Nephron progenitor cell (in vitro differentiated cells): ENCODE measurements around the gene EIF4A3.

Source experiments
- DNase-seq: peaks from one replicate; pipeline ENCODE4 v3.0.0; 2021
- H3K27ac Mint-ChIP-seq: 2 replicates; pipeline ENCODE4 v1.8.0; 2021; ENCODE audit warnings: mild to moderate bottlenecking, moderate library complexity, mixed read lengths
- H3K27me3 Mint-ChIP-seq: 2 replicates; pipeline ENCODE4 v1.8.0; 2021; ENCODE audit warnings: mild to moderate bottlenecking, low read depth, mixed read lengths; ENCODE audit not compliant: poor library complexity
- H3K36me3 Mint-ChIP-seq: 2 replicates; pipeline ENCODE4 v1.8.0; 2021; ENCODE audit warnings: low read depth, mixed read lengths
- H3K4me1 Mint-ChIP-seq: 2 replicates; pipeline ENCODE4 v1.8.0; 2021; ENCODE audit warnings: mixed read lengths
- H3K4me3 Mint-ChIP-seq: 2 replicates; pipeline ENCODE4 v1.8.0; 2021; ENCODE audit warnings: mild to moderate bottlenecking, moderate library complexity, mixed read lengths
- H3K9me3 Mint-ChIP-seq: 2 replicates; pipeline ENCODE4 v1.8.0; 2021; ENCODE audit warnings: mild to moderate bottlenecking, moderate library complexity, mixed read lengths
- TF ChIP-seq, protein P1 (sequence below): fragments of 200-600 bp; sonication (generic); IDR thresholded peaks from 2 replicates; pipeline ENCODE4 v1.5.0; 2021; ENCODE audit warnings: antibody characterized with exemption

Gene EIF4A3

GRCh38 chr17:80104956-80105375, 42.0 kb downstream of the EIF4A3 start:
- Mint-ChIP-seq H3K4me1 (peaks cover 55% of the 10 kb centered on the region), H3K36me3 (no peaks in the 10 kb centered on the region), H3K4me3 (peak overlapping the region; percentile 11), H3K27me3 (peaks cover 11% of the 10 kb centered on the region), H3K27ac (no peak overlapping the region), H3K9me3 (no peaks in the 10 kb centered on the region)
- DNase-seq, result no peak
- TF ChIP-seq, protein P1, sequence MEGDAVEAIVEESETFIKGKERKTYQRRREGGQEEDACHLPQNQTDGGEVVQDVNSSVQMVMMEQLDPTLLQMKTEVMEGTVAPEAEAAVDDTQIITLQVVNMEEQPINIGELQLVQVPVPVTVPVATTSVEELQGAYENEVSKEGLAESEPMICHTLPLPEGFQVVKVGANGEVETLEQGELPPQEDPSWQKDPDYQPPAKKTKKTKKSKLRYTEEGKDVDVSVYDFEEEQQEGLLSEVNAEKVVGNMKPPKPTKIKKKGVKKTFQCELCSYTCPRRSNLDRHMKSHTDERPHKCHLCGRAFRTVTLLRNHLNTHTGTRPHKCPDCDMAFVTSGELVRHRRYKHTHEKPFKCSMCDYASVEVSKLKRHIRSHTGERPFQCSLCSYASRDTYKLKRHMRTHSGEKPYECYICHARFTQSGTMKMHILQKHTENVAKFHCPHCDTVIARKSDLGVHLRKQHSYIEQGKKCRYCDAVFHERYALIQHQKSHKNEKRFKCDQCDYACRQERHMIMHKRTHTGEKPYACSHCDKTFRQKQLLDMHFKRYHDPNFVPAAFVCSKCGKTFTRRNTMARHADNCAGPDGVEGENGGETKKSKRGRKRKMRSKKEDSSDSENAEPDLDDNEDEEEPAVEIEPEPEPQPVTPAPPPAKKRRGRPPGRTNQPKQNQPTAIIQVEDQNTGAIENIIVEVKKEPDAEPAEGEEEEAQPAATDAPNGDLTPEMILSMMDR, result no peak

DNA sequence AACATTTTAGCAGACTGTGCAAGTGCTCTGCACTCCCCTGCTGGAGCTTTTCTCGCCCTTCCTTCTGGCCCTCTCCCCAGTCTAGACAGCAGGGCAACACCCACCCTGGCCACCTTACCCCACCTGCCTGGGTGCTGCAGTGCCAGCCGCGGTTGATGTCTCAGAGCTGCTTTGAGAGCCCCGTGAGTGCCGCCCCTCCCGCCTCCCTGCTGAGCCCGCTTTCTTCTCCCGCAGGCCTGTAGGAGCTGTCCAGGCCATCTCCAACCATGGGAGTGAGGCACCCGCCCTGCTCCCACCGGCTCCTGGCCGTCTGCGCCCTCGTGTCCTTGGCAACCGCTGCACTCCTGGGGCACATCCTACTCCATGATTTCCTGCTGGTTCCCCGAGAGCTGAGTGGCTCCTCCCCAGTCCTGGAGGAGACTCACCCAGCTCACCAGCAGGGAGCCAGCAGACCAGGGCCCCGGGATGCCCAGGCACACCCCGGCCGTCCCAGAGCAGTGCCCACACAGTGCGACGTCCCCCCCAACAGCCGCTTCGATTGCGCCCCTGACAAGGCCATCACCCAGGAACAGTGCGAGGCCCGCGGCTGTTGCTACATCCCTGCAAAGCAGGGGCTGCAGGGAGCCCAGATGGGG, 42.5 kb downstream of the EIF4A3 start:
- peaks cover 14% of the 10 kb centered on the region for H3K27me3 Mint-ChIP-seq
- peak; percentile 37 for DNase-seq
- TF ChIP-seq, protein P1, result no peak
- H3K27ac Mint-ChIP-seq, result peak overlapping the region; percentile 57
- H3K4me1 Mint-ChIP-seq, result peaks cover 60% of the 10 kb centered on the region
- H3K9me3 Mint-ChIP-seq, result no peaks in the 10 kb centered on the region
- H3K36me3 Mint-ChIP-seq, result no peaks in the 10 kb centered on the region
- H3K4me3 Mint-ChIP-seq, result peak overlapping the region; percentile 11

- Mint-ChIP-seq H3K4me3 (peak overlapping the region; percentile 91), H3K9me3 (no peaks in the 10 kb centered on the region), H3K4me1 (peaks cover 62% of the 10 kb centered on the region), H3K27me3 (peaks cover 15% of the 10 kb centered on the region), H3K27ac (peak overlapping the region; percentile 54), H3K36me3 (no peaks in the 10 kb centered on the region)
- no peak for DNase-seq
- TF ChIP-seq, protein P1, result no peak
Measured at GRCh38 chr17:80103449-80104085, 43.4 kb downstream of the EIF4A3 start.

DNA sequence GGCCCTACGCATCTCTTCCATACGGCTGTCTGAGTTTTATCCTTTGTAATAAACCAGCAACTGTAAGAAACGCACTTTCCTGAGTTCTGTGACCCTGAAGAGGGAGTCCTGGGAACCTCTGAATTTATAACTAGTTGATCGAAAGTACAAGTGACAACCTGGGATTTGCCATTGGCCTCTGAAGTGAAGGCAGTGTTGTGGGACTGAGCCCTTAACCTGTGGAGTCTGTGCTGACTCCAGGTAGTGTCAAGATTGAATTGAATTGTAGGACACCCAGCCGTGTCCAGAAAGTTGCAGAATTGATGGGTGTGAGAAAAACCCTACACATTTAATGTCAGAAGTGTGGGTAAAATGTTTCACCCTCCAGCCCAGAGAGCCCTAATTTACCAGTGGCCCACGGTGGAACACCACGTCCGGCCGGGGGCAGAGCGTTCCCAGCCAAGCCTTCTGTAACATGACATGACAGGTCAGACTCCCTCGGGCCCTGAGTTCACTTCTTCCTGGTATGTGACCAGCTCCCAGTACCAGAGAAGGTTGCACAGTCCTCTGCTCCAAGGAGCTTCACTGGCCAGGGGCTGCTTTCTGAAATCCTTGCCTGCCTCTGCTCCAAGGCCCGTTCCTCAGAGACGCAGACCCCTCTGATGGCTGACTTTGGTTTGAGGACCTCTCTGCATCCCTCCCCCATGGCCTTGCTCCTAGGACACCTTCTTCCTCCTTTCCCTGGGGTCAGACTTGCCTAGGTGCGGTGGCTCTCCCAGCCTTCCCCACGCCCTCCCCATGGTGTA, 44.1 kb downstream of the EIF4A3 start:
- TF ChIP-seq, protein P1, result no peak
- no peaks in the 10 kb centered on the region for H3K9me3 Mint-ChIP-seq

GRCh38 chr17:80101946-80102663, 44.8 kb downstream of the EIF4A3 start:
- TF ChIP-seq, protein P1, result no peak
- peaks cover 15% of the 10 kb centered on the region for H3K27me3 Mint-ChIP-seq
- H3K9me3 Mint-ChIP-seq, result no peaks in the 10 kb centered on the region
- H3K36me3 Mint-ChIP-seq, result no peaks in the 10 kb centered on the region
- DNase-seq, result peak; percentile 35
- H3K27ac Mint-ChIP-seq, result peak overlapping the region; percentile 28
- peak overlapping the region; percentile 91 for H3K4me3 Mint-ChIP-seq
- peaks cover 74% of the 10 kb centered on the region for H3K4me1 Mint-ChIP-seq

More for the DNA sequence above, 44.1 kb downstream of the EIF4A3 start:
- peaks cover 67% of the 10 kb centered on the region for H3K4me1 Mint-ChIP-seq
- peak overlapping the region; percentile 91 for H3K4me3 Mint-ChIP-seq
- DNase-seq, result no peak
- peaks cover 15% of the 10 kb centered on the region for H3K27me3 Mint-ChIP-seq
- H3K36me3 Mint-ChIP-seq, result no peaks in the 10 kb centered on the region
- no peak overlapping the region for H3K27ac Mint-ChIP-seq
